SKM-1 treated with dmso at 0.1 percent for 144 hours (cell line): Measurements from ENCODE around the gene ESPN.
"Not testable (repeated sequence)": the region's sequence is repeated elsewhere in the genome, so short reads cannot be mapped to it uniquely, and the experiment has no call there.

ENCODE experiments used
- DNase-seq: peaks from one replicate; lab custom pipeline; 2025; ENCODE audit not compliant: unreplicated experiment; lab: John Stamatoyannopoulos, UW

ESPN gene

GRCh38 chr1:6477039-6477820 is 52.7 kb downstream of the ESPN start:
- DNase-seq, result no peak

- DNase-seq, result no peak
These were observed 57.2 kb downstream of the ESPN start for GRCh38 chr1:6481820-6482219.

GRCh38 chr1:6483017-6483760 is 58.6 kb downstream of the ESPN start:
- no peak for DNase-seq

GRCh38 chr1:6483761-6484117 is 59.2 kb downstream of the ESPN start:
- DNase-seq, result no peak

DNA sequence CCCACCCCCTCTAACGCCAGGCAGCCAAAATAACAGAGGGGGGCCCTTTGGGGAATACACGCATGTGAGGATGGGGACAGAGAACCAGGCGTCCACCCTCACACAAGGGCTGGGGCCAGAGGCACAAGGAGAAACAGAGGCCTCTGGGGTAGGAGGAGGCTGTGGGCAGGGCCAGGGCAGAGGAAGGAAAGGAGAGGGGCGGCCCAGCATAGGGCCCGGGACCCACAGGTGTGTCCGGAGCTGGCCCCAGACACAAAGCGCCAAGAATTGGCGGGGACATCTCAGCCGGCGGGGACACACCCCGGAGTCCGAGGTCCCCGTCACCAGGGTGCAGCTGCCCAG is 60.2 kb downstream of the ESPN start:
- DNase-seq, result no peak

- DNase-seq, result no peak
These were observed 60.9 kb downstream of the ESPN start for GRCh38 chr1:6485168-6486101.

GRCh38 chr1:6486433-6487011 is 61.9 kb downstream of the ESPN start:
- peak; percentile 66 for DNase-seq

DNA sequence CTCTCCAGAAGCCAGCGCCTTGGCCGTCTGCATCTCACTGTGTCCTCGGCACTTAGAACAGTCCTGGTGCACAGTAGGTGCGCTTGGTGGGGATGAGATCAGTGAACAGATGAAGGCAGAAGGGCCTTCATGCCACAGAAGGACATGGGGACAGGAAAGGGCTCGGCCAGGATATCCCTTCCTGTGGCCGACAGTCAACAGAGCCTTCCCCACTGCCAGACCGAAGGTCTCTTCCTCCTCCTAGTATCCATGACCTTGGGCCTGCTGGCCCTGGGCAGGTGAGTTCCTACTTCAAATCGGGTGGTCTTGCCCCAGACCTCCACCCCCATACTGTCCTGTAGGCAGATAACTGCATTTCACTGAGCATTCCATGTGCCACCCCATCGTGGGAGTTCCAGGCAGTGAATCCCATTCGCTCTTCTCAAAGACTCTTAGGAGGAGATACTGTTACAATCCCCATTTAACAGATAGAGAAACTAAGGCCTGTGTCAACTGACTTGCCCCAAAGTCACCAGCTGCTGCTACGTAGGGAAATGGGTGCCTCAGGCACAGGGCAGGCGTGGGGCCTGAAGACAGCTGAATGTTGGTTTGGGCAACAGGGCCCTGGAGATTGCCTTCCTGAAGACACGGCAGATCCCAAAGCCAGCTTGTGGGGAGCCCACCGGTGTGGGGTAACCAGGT is 63.4 kb downstream of the ESPN start:
- no peak for DNase-seq

DNA sequence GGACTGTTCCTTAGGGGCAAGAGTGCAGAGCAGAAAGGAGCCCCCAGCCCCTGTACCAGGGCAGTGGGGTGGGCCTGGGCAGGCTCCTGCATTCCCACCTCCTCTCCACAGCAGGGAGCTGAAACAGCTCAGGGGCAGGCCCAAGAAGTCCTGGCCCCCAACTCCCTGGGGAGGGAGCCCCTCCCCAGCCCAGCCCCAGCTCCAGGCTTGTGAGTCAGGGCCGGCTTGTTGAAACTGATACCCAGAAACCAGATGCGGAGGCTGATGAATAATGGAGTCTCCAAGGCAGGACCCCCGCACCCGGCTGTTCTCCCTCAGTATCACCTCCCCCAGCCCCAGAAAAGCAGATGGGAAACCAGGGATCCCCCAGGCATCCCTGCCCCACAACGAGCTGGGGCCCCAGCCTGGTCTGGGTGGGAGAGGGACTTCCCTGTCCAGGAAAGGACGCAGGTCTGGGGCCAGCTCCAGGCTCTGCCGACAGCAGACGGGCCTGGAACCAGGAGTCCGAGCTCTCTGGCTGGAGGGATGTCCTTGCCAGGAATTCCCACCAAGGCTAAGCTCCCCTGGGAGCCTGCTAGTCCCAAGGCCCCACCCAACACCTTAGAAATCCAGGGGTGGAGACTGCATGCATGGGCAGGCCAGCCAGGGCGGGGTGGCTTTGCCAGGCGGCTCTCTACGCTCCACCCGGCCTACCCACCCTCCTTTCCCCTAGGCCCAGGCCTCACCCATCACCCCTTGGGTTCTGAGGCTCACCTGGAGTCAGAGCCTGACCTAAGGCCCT is 64.2 kb downstream of the ESPN start:
- no peak for DNase-seq

DNA sequence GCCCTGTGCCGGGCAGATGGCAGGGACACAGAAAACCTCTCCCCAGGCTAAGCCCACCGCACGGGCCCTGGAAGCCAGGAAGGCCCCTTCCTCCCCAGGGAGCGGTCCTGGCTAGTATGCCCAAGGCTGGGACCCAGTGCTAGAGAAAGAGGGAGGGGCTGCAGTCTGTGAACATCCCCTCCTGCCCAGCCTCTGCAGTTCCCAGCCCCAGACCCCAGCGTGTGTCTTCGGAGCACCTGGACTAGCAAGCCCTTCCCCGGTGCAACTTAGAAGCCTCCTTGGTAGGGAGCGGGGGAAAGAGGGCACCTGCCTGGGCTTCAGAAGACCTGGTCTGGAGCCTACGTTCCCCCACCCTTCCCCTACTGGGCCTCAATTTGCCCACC is 64.8 kb downstream of the ESPN start:
- DNase-seq, result no peak

DNA sequence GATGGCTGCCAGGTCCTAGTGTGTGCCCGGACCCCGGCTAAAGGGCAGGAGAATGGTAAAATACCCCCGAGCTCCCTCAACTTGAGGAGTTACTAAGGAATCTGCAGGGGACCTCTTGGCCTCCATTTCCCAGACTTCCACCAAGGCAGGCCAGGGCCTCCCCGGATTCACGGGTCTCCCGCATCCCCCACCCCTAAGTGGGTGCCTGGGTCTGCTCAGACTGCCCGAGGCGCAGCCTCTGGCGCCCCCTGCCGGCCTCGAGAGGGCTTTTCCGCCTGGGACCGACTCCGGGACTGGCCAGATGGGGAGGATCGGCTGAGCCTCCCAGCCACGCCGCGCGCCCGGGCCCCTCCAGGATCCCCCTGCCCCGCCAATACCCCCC is 65.2 kb downstream of the ESPN start:
- peak; percentile 73 for DNase-seq

- no peak for DNase-seq
These were observed 65.9 kb downstream of the ESPN start for GRCh38 chr1:6490181-6491080.

GRCh38 chr1:6491081-6491449 is 66.5 kb downstream of the ESPN start:
- DNase-seq, result no peak

DNA sequence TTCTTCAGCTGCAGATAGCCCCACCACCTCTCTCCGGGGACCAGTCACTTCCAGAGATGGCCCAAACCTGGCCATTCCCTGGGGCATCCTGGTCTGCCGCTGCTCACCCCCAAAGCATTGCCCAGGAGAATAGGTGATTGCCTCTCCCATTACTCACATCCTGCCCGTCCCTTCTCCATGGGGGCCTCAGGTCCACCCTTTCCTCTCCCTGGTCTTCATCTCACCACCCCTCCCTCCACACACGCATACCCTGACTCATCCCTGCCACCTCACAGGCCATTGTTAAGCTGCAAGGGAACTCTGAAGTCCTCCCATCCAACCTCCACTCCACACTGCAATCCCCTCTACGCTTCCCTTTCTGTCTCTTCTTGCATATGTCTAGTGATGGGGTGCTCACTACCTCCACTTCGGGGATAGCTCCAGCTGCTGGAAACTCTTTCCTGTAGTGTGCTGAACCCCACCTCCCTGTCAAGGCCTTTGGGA is 66.9 kb downstream of the ESPN start, which contains the start of gene PLEKHG5:
TSS of gene PLEKHG5 (minus strand) at position 188 of the 483 bp plus-strand sequence. CDS start 14,096 bp downstream, outside the sequence.
- no peak for DNase-seq

GRCh38 chr1:6491966-6492365 is 67.4 kb downstream of the ESPN start:
- DNase-seq, result no peak

- DNase-seq, result not testable (repeated sequence)
These were observed 69.3 kb downstream of the ESPN start for GRCh38 chr1:6493834-6494223.

GRCh38 chr1:6494627-6495026 is 70.1 kb downstream of the ESPN start:
- DNase-seq, result no peak

- DNase-seq, result no peak
These were observed 70.5 kb downstream of the ESPN start for GRCh38 chr1:6495041-6495441.
